Measurements from ENCODE around the gene MAP6. TPM values are rescaled to one million over a fixed set of nuclear protein-coding genes. Genes with fewer than 3 reads are reported as not detected.

The MAP6 gene
- total RNA-seq, 1 experiment from 2014 or later = 22.8 TPM

DNA sequence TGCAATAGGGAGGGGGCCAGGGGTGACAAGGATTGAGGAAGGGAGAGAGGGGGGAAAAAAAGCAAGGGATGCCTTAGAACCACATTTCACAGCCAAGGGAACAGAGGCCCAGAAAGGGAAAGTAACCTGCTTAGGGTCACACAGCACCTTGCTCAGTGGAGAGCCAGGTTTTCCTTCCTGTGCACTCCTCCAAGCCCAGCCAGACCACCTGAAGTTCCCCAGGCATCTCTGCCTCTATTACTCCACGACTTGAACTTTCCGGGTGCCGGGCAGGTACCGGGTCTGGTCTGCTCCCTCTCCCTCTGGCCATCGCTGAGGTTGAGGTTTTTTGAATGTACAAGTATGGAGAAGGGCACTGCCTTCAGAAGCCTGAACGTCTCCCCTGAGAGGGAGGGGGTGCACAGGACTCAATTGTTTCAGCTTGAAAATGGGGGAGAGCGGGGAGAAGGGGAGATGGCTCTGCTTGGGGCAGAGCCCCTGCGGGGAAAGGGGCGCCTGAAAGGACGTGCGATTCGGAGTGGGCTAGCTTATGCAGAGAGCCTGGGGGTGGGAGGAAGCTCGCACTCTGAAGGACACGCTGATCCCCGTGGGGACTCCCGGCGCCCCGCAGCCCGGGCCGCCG is 107.3 kb downstream of the MAP6 start:
- peak overlapping the region; percentile 95 for H3K27ac Mint-ChIP-seq (ENCODE audit: unreplicated experiment)
- peak overlapping the region; percentile 93 for H3K4me3 Mint-ChIP-seq (ENCODE audit: unreplicated experiment)
- Histone ChIP-seq H3K27me3 (replicated peaks; ENCODE audit: control insufficient read depth, insufficient read depth, low read length) (no peaks in the 10 kb centered on the region), H3K4me1 (peaks cover 71% of the 10 kb centered on the region), H3K4me3 (ENCODE audit: low read depth, low read length) (peak overlapping the region; percentile 51), H3K36me3 (ENCODE audit: control insufficient read depth, insufficient read depth, low read length) (peaks cover 6% of the 10 kb centered on the region), H3K9me3 (no peaks in the 10 kb centered on the region)
- H3K4me1 Mint-ChIP-seq (ENCODE audit: low read depth, unreplicated experiment) = peaks cover 50% of the 10 kb centered on the region
- H3K9me3 Mint-ChIP-seq (ENCODE audit: unreplicated experiment) = no peaks in the 10 kb centered on the region
- peaks cover 46% of the 10 kb centered on the region for H3K36me3 Mint-ChIP-seq (ENCODE audit: insufficient read depth, unreplicated experiment)
- BruUV-seq (replicated peaks) = no TSS peak
- H3K27me3 Mint-ChIP-seq (ENCODE audit: insufficient read depth, unreplicated experiment) = no peaks in the 10 kb centered on the region
- intact Hi-C loops (cut with micrococcal nuclease; ENCODE audit: unreplicated experiment) = loop anchor here (1.0 kb wide), 3 partner anchors 14 to 72 kb away; no protein-coding TSS in a partner anchor
- TF ChIP-seq, protein P1, sequence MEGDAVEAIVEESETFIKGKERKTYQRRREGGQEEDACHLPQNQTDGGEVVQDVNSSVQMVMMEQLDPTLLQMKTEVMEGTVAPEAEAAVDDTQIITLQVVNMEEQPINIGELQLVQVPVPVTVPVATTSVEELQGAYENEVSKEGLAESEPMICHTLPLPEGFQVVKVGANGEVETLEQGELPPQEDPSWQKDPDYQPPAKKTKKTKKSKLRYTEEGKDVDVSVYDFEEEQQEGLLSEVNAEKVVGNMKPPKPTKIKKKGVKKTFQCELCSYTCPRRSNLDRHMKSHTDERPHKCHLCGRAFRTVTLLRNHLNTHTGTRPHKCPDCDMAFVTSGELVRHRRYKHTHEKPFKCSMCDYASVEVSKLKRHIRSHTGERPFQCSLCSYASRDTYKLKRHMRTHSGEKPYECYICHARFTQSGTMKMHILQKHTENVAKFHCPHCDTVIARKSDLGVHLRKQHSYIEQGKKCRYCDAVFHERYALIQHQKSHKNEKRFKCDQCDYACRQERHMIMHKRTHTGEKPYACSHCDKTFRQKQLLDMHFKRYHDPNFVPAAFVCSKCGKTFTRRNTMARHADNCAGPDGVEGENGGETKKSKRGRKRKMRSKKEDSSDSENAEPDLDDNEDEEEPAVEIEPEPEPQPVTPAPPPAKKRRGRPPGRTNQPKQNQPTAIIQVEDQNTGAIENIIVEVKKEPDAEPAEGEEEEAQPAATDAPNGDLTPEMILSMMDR (IDR thresholded peaks at IDR 0.05; ENCODE audit: insufficient read depth in 1 of 2, low read depth in 1 of 2, low read length in 1 of 2, severe bottlenecking in 1 of 2, unreplicated experiment in 1 of 2) = no peak
- ChIA-PET POLR2A (interaction anchor here (0.7 to 2.3 kb wide), 7 partner anchors 8 to 225 kb away, joined by 4 to 17 read pairs (median 4); no protein-coding TSS in a partner anchor), CTCF (interaction anchor here (0.7 to 1.9 kb wide), 6 partner anchors 19 to 723 kb away, joined by 3 to 6 read pairs (median 3); no protein-coding TSS in a partner anchor)
- no peak for DNase-seq

DNA sequence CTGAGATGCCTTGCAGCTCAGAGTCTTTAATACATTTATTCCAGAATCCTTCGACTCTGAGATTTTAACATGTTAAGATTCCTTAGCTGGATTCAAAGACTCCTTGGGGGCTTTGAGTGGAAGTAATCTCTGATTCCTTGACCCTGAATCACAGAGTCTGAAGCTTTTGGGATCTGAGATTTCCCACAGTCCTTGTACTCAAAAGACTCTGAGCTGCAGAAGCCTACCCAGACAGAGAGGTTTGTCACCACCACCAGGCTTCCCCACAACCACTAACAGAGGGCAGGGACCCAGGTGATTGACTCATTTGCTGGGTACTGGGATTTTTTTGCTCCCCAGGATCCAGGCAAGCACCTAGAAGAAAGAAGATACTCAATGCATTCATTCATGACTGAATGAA is 108.2 kb downstream of the MAP6 start:
- peaks cover 6% of the 10 kb centered on the region for H3K36me3 ChIP-seq (ENCODE audit: control insufficient read depth, insufficient read depth, low read length)
- intact Hi-C loops (cut with micrococcal nuclease; ENCODE audit: unreplicated experiment) = no loop called here
- TF ChIP-seq, protein P1 (IDR thresholded peaks at IDR 0.05; ENCODE audit: insufficient read depth in 1 of 2, low read depth in 1 of 2, low read length in 1 of 2, severe bottlenecking in 1 of 2, unreplicated experiment in 1 of 2) = no peak
- H3K27me3 Mint-ChIP-seq (ENCODE audit: insufficient read depth, unreplicated experiment) = no peaks in the 10 kb centered on the region
- no TSS peak for BruUV-seq (replicated peaks)
- H3K36me3 Mint-ChIP-seq (ENCODE audit: insufficient read depth, unreplicated experiment) = peaks cover 40% of the 10 kb centered on the region
- DNase-seq = no peak
- H3K4me3 Mint-ChIP-seq (ENCODE audit: unreplicated experiment) = peak overlapping the region; percentile 93
- H3K27me3 ChIP-seq (replicated peaks; ENCODE audit: control insufficient read depth, insufficient read depth, low read length) = no peaks in the 10 kb centered on the region
- no peak overlapping the region for H3K4me3 ChIP-seq (ENCODE audit: low read depth, low read length)
- POLR2A ChIA-PET = interaction anchor here (0.6 to 0.7 kb wide), 2 partner anchors 8 to 11 kb away, joined by 3 to 4 read pairs; no protein-coding TSS in a partner anchor
- no peaks in the 10 kb centered on the region for H3K9me3 Mint-ChIP-seq (ENCODE audit: unreplicated experiment)
- peaks cover 67% of the 10 kb centered on the region for H3K4me1 ChIP-seq
- CTCF ChIA-PET = interaction anchor here (1.0 to 2.0 kb wide), 3 partner anchors 28 to 96 kb away, joined by 3 to 7 read pairs (median 3); no protein-coding TSS in a partner anchor
- H3K4me1 Mint-ChIP-seq (ENCODE audit: low read depth, unreplicated experiment) = peaks cover 50% of the 10 kb centered on the region
- H3K9me3 ChIP-seq = no peaks in the 10 kb centered on the region
- no peak overlapping the region for H3K27ac Mint-ChIP-seq (ENCODE audit: unreplicated experiment)

DNA sequence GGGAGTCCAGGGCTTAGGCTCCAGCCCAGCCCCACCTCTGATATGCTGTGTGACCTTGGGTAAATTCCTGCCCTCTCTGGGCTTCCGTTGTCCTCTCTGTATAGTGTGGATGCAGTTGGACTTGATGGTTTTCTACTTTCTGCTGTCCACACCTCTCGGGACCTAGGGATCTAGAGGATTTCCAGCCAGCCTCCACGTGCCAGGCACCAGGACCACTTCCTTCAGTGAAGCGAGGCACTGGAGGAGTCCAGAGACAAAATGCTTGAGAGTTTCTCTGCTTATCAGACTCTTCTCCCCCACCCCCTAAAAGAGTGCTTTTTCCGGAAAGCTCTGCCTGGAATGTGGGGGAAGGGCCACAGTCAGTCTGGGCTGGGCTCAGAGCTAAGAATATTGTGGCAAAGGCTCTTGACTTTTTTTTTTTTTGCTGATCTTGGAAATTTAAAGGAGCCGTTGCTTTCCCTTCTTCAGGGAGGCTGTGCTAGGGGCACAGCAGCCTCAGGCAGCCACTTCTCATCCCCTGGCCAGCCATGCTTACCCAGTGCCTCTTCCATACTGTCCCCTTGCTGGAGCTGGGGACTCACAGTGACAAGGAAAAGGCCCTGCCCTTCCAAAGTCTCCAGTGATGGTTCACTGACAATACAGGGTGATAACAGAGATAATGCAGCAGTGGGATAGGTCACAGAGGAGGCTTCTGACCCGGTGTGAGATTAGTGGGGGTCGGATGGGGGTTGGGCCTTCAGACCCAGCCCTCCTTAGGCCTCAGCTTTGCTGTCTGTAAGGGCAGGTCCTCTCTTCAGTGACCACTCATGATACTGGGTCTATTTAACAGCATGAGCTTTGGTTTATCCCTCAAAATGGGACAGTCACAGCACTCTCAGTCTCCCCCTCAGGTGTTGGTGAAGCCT is 109.6 kb downstream of the MAP6 start:
- Mint-ChIP-seq H3K36me3 (ENCODE audit: insufficient read depth, unreplicated experiment) (peaks cover 25% of the 10 kb centered on the region), H3K4me1 (ENCODE audit: low read depth, unreplicated experiment) (peaks cover 53% of the 10 kb centered on the region), H3K27ac (ENCODE audit: unreplicated experiment) (peak overlapping the region; percentile 83), H3K27me3 (ENCODE audit: insufficient read depth, unreplicated experiment) (no peaks in the 10 kb centered on the region), H3K9me3 (ENCODE audit: unreplicated experiment) (no peaks in the 10 kb centered on the region), H3K4me3 (ENCODE audit: unreplicated experiment) (peak overlapping the region; percentile 46)
- Histone ChIP-seq H3K36me3 (ENCODE audit: control insufficient read depth, insufficient read depth, low read length) (peaks cover 4% of the 10 kb centered on the region), H3K4me3 (ENCODE audit: low read depth, low read length) (no peak overlapping the region), H3K4me1 (peaks cover 55% of the 10 kb centered on the region), H3K9me3 (no peaks in the 10 kb centered on the region), H3K27me3 (replicated peaks; ENCODE audit: control insufficient read depth, insufficient read depth, low read length) (no peaks in the 10 kb centered on the region)
- peak; percentile 63 to 82 for DNase-seq
- BruUV-seq (replicated peaks) = no TSS peak
- ChIA-PET CTCF (interaction anchor here (0.5 to 2.0 kb wide), 13 partner anchors 12 to 354 kb away, joined by 3 to 7 read pairs (median 4); partner anchors contain the start of gene GDPD5), POLR2A (interaction anchor here (0.6 to 1.2 kb wide), 7 partner anchors 15 to 399 kb away, joined by 3 to 6 read pairs (median 4); partner anchors contain the start of gene GDPD5)
- TF ChIP-seq, protein P1 (IDR thresholded peaks at IDR 0.05; ENCODE audit: insufficient read depth in 1 of 2, low read depth in 1 of 2, low read length in 1 of 2, severe bottlenecking in 1 of 2, unreplicated experiment in 1 of 2) = no peak
- intact Hi-C loops (cut with micrococcal nuclease; ENCODE audit: unreplicated experiment) = no loop called here

Data from Caco-2 (cell line).